GM12878 (cell line): Measurements from ENCODE around the gene KIAA0930. TPM values are rescaled to one million over a fixed set of nuclear protein-coding genes. Genes with fewer than 3 reads are reported as not detected.

Experiments
- CBFB ChIP-seq: IDR thresholded peaks from 2 replicates; pipeline ENCODE4 v1.6.1; 2016; ENCODE audit warnings: antibody characterized with exemption, low read depth
- NFXL1 ChIP-seq: fragments of 450-650 bp; IDR thresholded peaks from 2 replicates; pipeline ENCODE4 v1.6.1; 2017; ENCODE audit warnings: antibody characterized with exemption, mild to moderate bottlenecking, borderline replicate concordance
- POU2F2 ChIP-seq: IDR thresholded peaks from 3 replicates; pipeline ENCODE4 v1.6.1; 2011; ENCODE audit warnings: low read depth, mild to moderate bottlenecking, low read length, borderline replicate concordance
- SMAD1 ChIP-seq: fragments of 450-650 bp; IDR thresholded peaks from 2 replicates; pipeline ENCODE4 v1.6.1; 2018; ENCODE audit warnings: mild to moderate bottlenecking, low read depth; ENCODE audit not compliant: partially characterized antibody
- USF1 ChIP-seq: IDR thresholded peaks from 2 replicates; pipeline ENCODE4 v1.6.1; 2011; ENCODE audit warnings: borderline replicate concordance, low read depth, mild to moderate bottlenecking, moderate library complexity, mixed read lengths, low read length; ENCODE audit not compliant: insufficient read depth; ENCODE audit errors: extremely low read length
- ZBED1 ChIP-seq: IDR thresholded peaks from 2 replicates; pipeline ENCODE4 v1.6.1; 2016; ENCODE audit warnings: borderline replicate concordance
- ZBTB40 ChIP-seq: fragments of 450-650 bp; IDR thresholded peaks from 2 replicates; pipeline ENCODE4 v1.6.1; 2016; ENCODE audit warnings: mild to moderate bottlenecking, moderate library complexity, borderline replicate concordance
- polyA plus RNA-seq, 11 experiments: library from polyadenylated mRNA; depleted of rRNA in 4 of 11; unstranded in 6 of 11; stranded (reverse) in 5 of 11; fragments of >200 nt; fragmentation: Nextera tagmentation in 4 of 11; fragmentation: Illumina TruSeq in 1 of 11; extraction: Ambion mirVana in 4 of 11; extraction: Trizol in 1 of 11; gene quantifications; 1 replicate in 1 of 11; 2 replicates in 10 of 11; pipeline versions ENCODE4 v1.2.1 to v1.2.3, GENCODE V29; 2011 to 2016; ENCODE audit warnings: inconsistent platforms in 2 of 11, missing spikeins in 2 of 11, low read depth in 1 of 11
- total RNA-seq, 4 experiments: library from RNA; depleted of rRNA in 3 of 4; stranded (reverse); fragments of >200 nt in 3 of 4; fragmentation: Illumina TruSeq in 1 of 4; extraction: Trizol in 1 of 4; gene quantifications; 2 replicates each; pipeline versions ENCODE4 v1.2.1 to v1.2.3, GENCODE V29; 2013 to 2021
- TF ChIP-seq, protein P1 (sequence below): IDR thresholded peaks from 2 replicates; pipeline ENCODE4 v1.6.1; 2012; ENCODE audit warnings: improper control_type of control experiment, low read depth, low read length; ENCODE audit not compliant: insufficient replicate concordance
- TF ChIP-seq, protein P2 (sequence below): fragments of 450-650 bp; IDR thresholded peaks from 2 replicates; pipeline ENCODE4 v1.6.1; 2017; ENCODE audit warnings: low read depth, mild to moderate bottlenecking, moderate library complexity
- TF ChIP-seq, protein P3 (sequence below): IDR thresholded peaks from 2 replicates; pipeline ENCODE4 v1.6.1; 2012; ENCODE audit warnings: low read depth, low read length, improper control_type of control experiment

Gene KIAA0930
- total and polyA plus RNA-seq, 10 of the 15 experiments (the other 5 are each of a cell fraction or from before 2014, with no cell fraction given): 3.6 to 125 (median 46.3) TPM

DNA sequence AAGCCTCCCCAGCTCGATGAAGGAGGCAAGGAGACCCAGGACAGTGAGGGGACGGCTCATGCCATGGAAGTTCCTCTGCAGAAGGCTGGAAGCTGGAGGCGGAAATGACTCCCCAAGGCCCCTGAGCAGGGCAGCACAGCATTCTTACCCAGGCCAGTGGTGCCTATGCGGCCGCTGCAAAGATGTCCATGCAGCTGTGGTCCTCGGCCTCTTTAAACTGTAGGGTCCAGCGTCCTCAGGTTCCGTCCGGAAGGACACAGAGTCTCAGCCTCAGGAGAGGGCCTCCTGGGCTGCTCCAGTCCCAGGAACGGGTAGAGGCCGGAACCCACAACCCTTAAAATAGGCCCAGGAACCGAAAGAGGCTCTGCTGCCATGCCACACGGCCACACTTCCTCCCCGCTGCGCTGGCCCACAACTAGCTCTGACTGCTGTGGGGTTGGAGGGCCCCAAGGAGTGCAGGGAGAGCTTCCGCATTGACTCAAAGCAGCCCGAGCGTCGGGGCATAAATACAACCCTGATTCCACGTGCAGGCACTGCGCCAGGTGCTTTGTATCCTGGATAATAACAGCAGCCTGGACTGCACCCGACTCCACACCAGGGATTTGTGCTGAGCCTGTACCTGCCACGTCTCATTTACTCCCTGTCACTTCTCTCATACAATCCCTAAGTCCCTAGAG is 5.5 kb downstream of the KIAA0930 start (continued):
- TF ChIP-seq, protein P1, sequence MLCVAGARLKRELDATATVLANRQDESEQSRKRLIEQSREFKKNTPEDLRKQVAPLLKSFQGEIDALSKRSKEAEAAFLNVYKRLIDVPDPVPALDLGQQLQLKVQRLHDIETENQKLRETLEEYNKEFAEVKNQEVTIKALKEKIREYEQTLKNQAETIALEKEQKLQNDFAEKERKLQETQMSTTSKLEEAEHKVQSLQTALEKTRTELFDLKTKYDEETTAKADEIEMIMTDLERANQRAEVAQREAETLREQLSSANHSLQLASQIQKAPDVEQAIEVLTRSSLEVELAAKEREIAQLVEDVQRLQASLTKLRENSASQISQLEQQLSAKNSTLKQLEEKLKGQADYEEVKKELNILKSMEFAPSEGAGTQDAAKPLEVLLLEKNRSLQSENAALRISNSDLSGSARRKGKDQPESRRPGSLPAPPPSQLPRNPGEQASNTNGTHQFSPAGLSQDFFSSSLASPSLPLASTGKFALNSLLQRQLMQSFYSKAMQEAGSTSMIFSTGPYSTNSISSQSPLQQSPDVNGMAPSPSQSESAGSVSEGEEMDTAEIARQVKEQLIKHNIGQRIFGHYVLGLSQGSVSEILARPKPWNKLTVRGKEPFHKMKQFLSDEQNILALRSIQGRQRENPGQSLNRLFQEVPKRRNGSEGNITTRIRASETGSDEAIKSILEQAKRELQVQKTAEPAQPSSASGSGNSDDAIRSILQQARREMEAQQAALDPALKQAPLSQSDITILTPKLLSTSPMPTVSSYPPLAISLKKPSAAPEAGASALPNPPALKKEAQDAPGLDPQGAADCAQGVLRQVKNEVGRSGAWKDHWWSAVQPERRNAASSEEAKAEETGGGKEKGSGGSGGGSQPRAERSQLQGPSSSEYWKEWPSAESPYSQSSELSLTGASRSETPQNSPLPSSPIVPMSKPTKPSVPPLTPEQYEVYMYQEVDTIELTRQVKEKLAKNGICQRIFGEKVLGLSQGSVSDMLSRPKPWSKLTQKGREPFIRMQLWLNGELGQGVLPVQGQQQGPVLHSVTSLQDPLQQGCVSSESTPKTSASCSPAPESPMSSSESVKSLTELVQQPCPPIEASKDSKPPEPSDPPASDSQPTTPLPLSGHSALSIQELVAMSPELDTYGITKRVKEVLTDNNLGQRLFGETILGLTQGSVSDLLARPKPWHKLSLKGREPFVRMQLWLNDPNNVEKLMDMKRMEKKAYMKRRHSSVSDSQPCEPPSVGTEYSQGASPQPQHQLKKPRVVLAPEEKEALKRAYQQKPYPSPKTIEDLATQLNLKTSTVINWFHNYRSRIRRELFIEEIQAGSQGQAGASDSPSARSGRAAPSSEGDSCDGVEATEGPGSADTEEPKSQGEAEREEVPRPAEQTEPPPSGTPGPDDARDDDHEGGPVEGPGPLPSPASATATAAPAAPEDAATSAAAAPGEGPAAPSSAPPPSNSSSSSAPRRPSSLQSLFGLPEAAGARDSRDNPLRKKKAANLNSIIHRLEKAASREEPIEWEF: no peak
- no peak for TF ChIP-seq NFXL1
- no peak for TF ChIP-seq USF1
- peak; percentile 32; the same call in 2 of the 3 replicates for TF ChIP-seq POU2F2
- TF ChIP-seq ZBTB40: peak; percentile 13; the same call in 1 of the 2 replicates
- peak; percentile 66; the same call in 1 of the 2 replicates for TF ChIP-seq ZBED1
- TF ChIP-seq SMAD1: no peak
- TF ChIP-seq, protein P2, sequence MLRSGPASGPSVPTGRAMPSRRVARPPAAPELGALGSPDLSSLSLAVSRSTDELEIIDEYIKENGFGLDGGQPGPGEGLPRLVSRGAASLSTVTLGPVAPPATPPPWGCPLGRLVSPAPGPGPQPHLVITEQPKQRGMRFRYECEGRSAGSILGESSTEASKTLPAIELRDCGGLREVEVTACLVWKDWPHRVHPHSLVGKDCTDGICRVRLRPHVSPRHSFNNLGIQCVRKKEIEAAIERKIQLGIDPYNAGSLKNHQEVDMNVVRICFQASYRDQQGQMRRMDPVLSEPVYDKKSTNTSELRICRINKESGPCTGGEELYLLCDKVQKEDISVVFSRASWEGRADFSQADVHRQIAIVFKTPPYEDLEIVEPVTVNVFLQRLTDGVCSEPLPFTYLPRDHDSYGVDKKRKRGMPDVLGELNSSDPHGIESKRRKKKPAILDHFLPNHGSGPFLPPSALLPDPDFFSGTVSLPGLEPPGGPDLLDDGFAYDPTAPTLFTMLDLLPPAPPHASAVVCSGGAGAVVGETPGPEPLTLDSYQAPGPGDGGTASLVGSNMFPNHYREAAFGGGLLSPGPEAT: peak; percentile 85
- TF ChIP-seq, protein P3, sequence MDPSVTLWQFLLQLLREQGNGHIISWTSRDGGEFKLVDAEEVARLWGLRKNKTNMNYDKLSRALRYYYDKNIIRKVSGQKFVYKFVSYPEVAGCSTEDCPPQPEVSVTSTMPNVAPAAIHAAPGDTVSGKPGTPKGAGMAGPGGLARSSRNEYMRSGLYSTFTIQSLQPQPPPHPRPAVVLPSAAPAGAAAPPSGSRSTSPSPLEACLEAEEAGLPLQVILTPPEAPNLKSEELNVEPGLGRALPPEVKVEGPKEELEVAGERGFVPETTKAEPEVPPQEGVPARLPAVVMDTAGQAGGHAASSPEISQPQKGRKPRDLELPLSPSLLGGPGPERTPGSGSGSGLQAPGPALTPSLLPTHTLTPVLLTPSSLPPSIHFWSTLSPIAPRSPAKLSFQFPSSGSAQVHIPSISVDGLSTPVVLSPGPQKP: no peak
- peak; percentile 93 for TF ChIP-seq CBFB
